Stimulated activated memory B cell treated with anti-CD40 and anti-IgM and Interleukin-4, amounts not matched to agents 10 μg/mL and 1 μg/mL and 100 μg/mL, for 72 hours (primary cell): ENCODE data around the gene SPPL3.
"Not testable (repeated sequence)": the region's sequence is repeated elsewhere in the genome, so short reads cannot be mapped to it uniquely, and the experiment has no call there.

Experiments
- ATAC-seq: fragments of 150-1000 bp; cut with Tn5 transposase; 2 replicates; pipeline ENCODE4 v1.10.0; 2021
- H3K27ac Mint-ChIP-seq: one replicate; pipeline ENCODE4 v1.8.0; 2022; ENCODE audit warnings: mild to moderate bottlenecking, mixed read lengths
- H3K27me3 Mint-ChIP-seq: one replicate; pipeline ENCODE4 v1.8.0; 2022; ENCODE audit warnings: mixed read lengths
- H3K36me3 Mint-ChIP-seq: one replicate; pipeline ENCODE4 v1.8.0; 2022; ENCODE audit warnings: mixed read lengths
- H3K4me1 Mint-ChIP-seq: one replicate; pipeline ENCODE4 v1.8.0; 2022; ENCODE audit warnings: mixed read lengths
- H3K4me3 Mint-ChIP-seq: one replicate; pipeline ENCODE4 v1.8.0; 2022; ENCODE audit warnings: mild to moderate bottlenecking, moderate library complexity, mixed read lengths
- H3K9me3 Mint-ChIP-seq: one replicate; pipeline ENCODE4 v1.8.0; 2022; ENCODE audit warnings: mixed read lengths

Gene SPPL3, protein sequence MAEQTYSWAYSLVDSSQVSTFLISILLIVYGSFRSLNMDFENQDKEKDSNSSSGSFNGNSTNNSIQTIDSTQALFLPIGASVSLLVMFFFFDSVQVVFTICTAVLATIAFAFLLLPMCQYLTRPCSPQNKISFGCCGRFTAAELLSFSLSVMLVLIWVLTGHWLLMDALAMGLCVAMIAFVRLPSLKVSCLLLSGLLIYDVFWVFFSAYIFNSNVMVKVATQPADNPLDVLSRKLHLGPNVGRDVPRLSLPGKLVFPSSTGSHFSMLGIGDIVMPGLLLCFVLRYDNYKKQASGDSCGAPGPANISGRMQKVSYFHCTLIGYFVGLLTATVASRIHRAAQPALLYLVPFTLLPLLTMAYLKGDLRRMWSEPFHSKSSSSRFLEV

DNA sequence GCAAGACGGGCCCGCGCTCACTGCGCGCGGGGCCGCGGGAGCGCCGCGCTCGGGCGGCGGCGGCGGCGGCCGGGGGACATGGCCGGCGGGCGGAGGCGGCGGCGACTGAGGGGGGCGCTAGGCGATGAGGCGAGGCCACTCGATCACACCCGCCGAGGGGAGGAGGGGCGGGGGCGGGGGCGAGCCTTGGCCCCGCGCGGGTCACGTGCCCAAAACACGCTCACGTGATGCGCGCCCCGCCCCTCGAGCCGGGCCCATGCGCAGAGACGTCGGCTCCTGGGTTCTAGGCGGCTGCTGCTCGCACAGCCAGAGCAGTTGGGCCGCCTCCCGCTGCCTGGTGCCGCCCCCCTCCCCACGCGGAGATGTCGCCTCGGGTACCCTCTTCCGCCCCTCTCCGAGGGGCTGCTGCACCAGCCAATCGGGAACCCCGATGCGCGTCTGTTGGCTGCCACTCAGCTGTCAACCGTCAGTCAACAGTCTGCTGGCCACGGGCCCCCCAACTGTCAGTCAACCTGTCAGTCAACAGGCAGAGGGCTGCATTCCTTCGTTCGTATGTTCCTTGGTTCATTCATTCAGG, at the start of gene SPPL3:
TSS of gene SPPL3 (minus strand) at position 162 of the 577 bp plus-strand sequence. CDS start 491 bp downstream, outside the sequence.
- H3K27me3 Mint-ChIP-seq = no peaks in the 10 kb centered on the region
- H3K9me3 Mint-ChIP-seq = no peaks in the 10 kb centered on the region
- H3K4me3 Mint-ChIP-seq = peak within 1 kb of the TSS; percentile 96
- peak; percentile 90 for ATAC-seq
- H3K27ac Mint-ChIP-seq = peak within 1 kb of the TSS; percentile 81
- peaks cover 36% of the 10 kb centered on the region for H3K4me1 Mint-ChIP-seq
- H3K36me3 Mint-ChIP-seq = no peaks in the 10 kb centered on the region

DNA sequence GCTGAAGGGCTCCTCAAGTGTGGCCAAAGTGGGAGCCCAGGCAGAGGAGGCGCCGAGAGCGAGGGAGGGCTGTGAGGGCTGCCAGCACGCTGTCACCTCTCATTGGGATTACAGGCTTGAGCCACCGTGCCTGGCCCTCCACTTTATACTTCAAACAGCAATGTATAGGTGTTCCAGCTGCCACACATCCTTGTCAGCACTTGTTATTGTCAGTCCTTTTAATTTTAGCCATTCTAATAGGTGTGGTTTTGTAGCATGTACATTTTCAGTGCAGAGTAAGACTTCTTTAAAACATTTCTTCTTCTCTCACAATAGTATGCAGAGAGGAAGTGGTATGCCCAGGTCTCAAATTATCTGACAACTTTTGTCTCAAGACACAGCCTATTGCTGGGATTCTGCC, 46.6 kb upstream of the SPPL3 start:
- no peak overlapping the region for H3K4me3 Mint-ChIP-seq
- no peaks in the 10 kb centered on the region for H3K4me1 Mint-ChIP-seq
- H3K27me3 Mint-ChIP-seq = no peaks in the 10 kb centered on the region
- ATAC-seq = no peak
- H3K9me3 Mint-ChIP-seq = peaks cover under 1% of the 10 kb centered on the region
- no peak overlapping the region for H3K27ac Mint-ChIP-seq
- H3K36me3 Mint-ChIP-seq = no peaks in the 10 kb centered on the region

DNA sequence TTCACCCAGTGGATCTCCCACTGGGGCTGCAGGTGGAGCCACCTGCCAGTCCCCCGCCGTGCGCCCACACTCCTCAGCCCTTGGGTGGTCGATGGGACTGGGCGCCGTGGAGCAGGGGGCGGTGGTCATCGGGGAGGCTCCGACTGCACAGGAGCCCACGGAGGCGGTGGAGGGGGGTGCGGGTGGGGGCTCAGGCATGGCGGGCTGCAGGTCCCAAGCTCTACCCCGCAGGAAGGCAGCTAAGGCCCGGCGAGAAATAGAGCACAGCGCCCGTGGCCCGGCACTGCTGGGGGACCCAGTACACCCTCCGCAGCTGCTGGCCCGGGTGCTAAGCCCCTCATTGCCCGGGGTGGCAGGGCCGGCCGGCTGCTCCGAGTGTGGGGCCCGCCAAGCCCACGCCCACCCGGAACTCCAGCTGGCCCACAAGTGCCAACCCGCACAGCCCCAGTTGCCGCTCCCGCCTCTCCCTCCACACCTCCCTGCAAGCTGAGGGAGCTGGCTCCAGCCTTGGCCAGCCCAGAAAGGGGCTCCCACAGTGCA, 46.2 kb upstream of the SPPL3 start:
- H3K27ac Mint-ChIP-seq, ATAC-seq, H3K4me3 Mint-ChIP-seq, H3K36me3 Mint-ChIP-seq, H3K9me3 Mint-ChIP-seq, H3K27me3 Mint-ChIP-seq, H3K4me1 Mint-ChIP-seq: not testable (repeated sequence)

DNA sequence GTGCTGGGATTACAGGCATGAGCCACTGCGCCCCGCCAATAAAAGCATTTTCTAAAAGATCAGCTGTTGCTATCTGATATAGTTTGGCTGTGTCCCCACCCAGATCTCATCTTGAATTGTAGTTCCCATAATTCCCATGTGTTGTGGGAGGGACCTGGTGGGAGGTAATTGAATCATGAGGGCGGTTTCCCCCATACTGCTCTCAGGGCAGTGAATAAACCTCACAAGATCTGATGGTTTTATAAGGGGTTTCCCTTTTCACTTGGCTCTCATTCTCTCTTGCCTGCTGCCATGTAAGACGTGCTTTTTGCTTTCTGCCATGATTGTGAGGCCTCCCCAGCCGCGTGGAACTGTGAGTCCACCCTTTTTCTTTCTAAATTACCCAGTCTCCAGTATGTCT, 41.4 kb upstream of the SPPL3 start:
- not testable (repeated sequence) for ATAC-seq, H3K4me1 Mint-ChIP-seq, H3K27ac Mint-ChIP-seq, H3K36me3 Mint-ChIP-seq, H3K9me3 Mint-ChIP-seq, H3K4me3 Mint-ChIP-seq, H3K27me3 Mint-ChIP-seq

DNA sequence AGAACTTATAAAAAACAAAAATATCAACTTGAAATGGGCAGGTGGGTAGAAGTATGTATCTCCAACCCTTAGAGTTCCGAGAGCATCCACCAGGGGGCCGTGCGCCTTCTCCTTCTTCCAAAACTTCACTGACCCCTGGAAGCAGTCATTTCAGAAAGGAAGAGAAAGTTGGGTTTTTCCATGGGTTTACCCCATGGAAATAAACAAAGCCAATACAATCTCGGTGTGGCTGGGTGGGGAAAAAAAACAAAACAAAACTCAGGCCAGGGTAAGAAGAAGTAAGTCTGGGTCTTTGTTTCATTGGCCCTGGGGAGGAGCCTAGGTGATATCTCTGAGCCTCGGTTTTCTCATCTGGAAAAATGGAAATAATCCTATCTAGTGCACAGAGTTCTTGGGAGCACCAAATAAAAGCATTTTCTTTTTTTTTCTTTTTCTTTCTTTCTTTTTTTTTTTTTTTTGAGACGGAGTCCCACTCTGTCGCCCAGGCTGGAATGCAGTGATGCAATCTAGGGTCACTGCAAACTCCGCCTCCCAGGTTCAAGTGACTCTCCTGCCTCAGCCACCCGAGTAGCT, 40.6 kb upstream of the SPPL3 start:
- peaks cover 3% of the 10 kb centered on the region for H3K9me3 Mint-ChIP-seq
- H3K36me3 Mint-ChIP-seq = no peaks in the 10 kb centered on the region
- peak; percentile 71 for ATAC-seq
- H3K27me3 Mint-ChIP-seq = peaks cover 5% of the 10 kb centered on the region
- no peak overlapping the region for H3K27ac Mint-ChIP-seq
- peaks cover 6% of the 10 kb centered on the region for H3K4me1 Mint-ChIP-seq
- H3K4me3 Mint-ChIP-seq = no peak overlapping the region

DNA sequence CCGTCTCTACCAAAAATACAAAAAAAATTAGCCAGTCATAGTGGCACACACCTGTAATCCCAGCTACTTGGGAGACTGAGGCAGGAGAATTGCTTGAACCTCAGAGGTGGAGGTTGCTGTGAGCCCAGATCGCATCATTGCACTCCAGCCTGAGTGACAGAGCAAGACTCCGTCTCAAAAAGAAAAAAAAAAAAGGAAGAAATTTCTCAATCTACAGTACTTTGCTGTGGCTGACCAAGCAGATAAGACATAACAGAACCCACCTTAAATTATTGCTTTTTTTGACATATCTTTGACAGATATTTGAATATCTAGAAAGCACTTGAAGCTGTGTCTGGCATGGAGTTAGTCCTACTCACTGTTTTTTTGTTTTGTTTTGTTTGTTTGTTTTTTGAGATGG, 39.3 kb upstream of the SPPL3 start:
- peaks cover 3% of the 10 kb centered on the region for H3K9me3 Mint-ChIP-seq
- no peaks in the 10 kb centered on the region for H3K36me3 Mint-ChIP-seq
- H3K27ac Mint-ChIP-seq = no peak overlapping the region
- peaks cover 10% of the 10 kb centered on the region for H3K27me3 Mint-ChIP-seq
- ATAC-seq = no peak
- H3K4me3 Mint-ChIP-seq = no peak overlapping the region
- peaks cover 6% of the 10 kb centered on the region for H3K4me1 Mint-ChIP-seq

DNA sequence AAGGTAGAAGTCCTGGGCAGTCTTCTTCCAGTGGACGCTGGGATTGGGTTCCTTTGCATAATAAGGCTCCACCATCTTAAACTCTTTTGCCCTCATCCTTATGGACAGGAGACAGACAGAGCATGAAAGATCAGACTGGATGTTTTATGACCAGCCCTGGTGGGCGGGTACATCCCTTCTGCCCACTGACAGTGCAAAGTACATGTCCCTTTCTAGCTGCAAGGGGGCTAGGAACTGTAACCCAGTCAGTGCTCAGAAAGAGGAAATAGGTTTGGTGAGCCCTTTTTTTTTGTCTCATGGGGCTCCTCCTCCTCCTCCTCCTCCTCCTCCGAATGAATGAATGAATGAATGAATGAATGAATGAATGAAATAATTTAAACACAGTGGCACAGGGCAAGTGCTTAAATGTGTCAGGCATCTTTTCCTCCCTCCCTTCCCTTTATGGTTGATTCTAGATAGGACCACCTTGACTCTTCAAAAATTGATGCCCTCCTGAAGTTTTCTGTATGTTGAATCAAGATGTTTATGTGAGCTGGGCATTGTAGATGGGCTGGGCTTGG, 37.8 kb upstream of the SPPL3 start:
- H3K27ac Mint-ChIP-seq = no peak overlapping the region
- H3K4me1 Mint-ChIP-seq = peaks cover 6% of the 10 kb centered on the region
- peaks cover 3% of the 10 kb centered on the region for H3K9me3 Mint-ChIP-seq
- no peak overlapping the region for H3K4me3 Mint-ChIP-seq
- no peak for ATAC-seq
- H3K27me3 Mint-ChIP-seq = peaks cover 26% of the 10 kb centered on the region
- H3K36me3 Mint-ChIP-seq = no peaks in the 10 kb centered on the region

DNA sequence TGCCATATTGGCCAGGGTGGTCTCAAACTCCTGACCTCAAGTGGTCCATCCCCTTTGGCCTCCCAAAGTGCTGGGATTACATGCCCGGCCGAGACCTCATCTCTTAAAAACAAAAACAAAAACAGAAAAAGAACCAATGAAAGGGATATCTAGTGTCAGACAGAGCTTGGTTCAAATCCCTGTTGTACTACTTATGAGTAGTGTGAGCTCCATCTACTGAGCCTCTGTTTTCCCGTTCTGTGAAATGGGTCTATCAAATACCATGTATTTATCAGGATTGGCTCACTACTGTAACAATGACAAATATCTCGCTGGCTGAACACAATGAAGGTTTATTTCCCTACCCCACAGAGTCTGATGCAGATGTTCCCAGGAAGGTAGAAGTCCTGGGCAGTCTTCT, 37.3 kb upstream of the SPPL3 start:
- peaks cover 31% of the 10 kb centered on the region for H3K27me3 Mint-ChIP-seq
- H3K36me3 Mint-ChIP-seq = no peaks in the 10 kb centered on the region
- no peak for ATAC-seq
- H3K4me1 Mint-ChIP-seq = peaks cover 10% of the 10 kb centered on the region
- peaks cover 3% of the 10 kb centered on the region for H3K9me3 Mint-ChIP-seq
- H3K4me3 Mint-ChIP-seq = no peak overlapping the region
- H3K27ac Mint-ChIP-seq = no peak overlapping the region

DNA sequence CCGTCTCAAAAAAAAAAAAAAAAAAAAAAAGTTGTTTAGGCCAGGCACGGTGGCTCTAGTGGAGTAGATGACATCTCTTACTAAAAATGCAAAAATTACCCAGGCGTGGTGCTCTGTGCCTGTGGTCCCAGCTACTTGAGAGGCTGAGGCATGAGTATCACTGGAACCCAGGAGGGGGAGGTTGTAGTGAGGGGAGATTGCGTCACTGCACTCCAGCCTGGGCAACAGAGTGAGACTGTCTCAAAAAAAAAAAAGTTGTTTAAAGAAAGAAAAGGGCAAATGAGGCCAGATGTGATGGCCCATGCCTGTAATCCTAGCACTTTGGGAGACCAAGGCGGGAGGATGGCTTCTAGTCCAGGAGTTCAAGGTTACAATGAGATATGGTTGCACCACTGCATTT, 36.6 kb upstream of the SPPL3 start:
- Mint-ChIP-seq H3K27ac (no peak overlapping the region), H3K36me3 (no peaks in the 10 kb centered on the region), H3K27me3 (peaks cover 37% of the 10 kb centered on the region), H3K4me1 (peaks cover 16% of the 10 kb centered on the region), H3K4me3 (no peak overlapping the region), H3K9me3 (peaks cover 3% of the 10 kb centered on the region)
- no peak for ATAC-seq

DNA sequence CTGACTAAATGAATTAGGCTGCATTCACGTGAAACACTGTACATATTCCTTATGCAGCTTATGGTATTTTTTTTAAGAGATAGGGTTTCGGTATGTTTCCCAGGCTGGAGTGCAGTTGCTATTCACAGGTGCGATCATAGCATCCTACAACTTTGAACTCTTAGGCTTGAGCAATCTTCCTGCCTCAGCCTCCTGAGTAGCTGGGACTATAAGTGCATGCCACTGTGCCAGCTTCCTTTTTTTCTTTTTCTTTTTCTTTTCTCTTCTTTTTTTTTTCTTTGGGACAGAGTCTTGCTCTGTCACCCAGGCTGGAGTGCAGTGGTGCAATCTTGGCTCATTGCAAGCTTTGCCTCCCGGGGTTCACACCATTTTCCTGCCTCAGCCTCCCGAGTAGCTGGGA, 35.8 kb upstream of the SPPL3 start:
- H3K9me3 Mint-ChIP-seq = no peaks in the 10 kb centered on the region
- no peak for ATAC-seq
- peaks cover 44% of the 10 kb centered on the region for H3K27me3 Mint-ChIP-seq
- H3K27ac Mint-ChIP-seq = no peak overlapping the region
- H3K36me3 Mint-ChIP-seq = no peaks in the 10 kb centered on the region
- H3K4me3 Mint-ChIP-seq = no peak overlapping the region
- H3K4me1 Mint-ChIP-seq = peaks cover 16% of the 10 kb centered on the region

DNA sequence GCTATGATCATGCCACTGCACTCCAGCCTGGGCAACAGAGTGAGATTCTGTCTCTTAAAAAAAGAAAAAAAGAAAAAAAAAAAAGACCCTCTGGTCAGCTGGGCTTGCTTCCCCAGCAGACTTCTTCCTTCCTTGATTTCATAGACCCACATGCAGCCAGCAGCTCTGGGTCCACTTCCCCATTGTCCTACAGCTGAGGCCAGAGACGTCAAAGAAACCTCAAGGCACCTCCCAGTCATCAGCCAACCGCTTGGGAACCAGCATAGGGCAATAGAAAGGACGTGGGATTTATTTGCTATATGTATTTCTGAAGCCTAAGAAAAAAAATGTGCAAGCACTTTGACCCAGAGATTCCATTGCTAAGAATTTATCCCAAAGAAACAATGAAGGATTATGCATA, 35.4 kb upstream of the SPPL3 start:
- ATAC-seq = no peak
- Mint-ChIP-seq H3K9me3 (no peaks in the 10 kb centered on the region), H3K27me3 (peaks cover 46% of the 10 kb centered on the region), H3K36me3 (no peaks in the 10 kb centered on the region), H3K4me3 (no peak overlapping the region), H3K4me1 (peaks cover 11% of the 10 kb centered on the region), H3K27ac (no peak overlapping the region)

DNA sequence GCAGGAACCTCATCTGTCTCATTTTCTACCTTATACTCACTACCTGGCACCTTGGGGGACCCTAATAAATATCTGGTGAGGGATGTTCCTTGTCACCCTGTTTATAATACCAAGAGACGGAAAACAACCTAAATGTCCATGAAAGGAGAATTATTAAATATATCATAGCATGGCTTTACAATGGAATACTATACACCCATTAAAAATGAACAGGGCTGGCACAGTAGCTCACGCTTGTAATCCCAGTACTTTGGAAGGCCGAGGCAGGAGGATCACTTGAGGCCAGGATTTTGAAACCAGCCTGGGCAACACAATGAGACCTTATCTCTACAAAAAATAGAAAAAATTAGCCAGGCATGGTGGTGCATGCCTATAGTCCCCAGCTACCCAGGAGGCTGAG, 34.3 kb upstream of the SPPL3 start:
- H3K4me3 Mint-ChIP-seq = no peak overlapping the region
- peaks cover 9% of the 10 kb centered on the region for H3K4me1 Mint-ChIP-seq
- ATAC-seq = no peak
- peaks cover 46% of the 10 kb centered on the region for H3K27me3 Mint-ChIP-seq
- H3K36me3 Mint-ChIP-seq = no peaks in the 10 kb centered on the region
- no peak overlapping the region for H3K27ac Mint-ChIP-seq
- H3K9me3 Mint-ChIP-seq = no peaks in the 10 kb centered on the region

DNA sequence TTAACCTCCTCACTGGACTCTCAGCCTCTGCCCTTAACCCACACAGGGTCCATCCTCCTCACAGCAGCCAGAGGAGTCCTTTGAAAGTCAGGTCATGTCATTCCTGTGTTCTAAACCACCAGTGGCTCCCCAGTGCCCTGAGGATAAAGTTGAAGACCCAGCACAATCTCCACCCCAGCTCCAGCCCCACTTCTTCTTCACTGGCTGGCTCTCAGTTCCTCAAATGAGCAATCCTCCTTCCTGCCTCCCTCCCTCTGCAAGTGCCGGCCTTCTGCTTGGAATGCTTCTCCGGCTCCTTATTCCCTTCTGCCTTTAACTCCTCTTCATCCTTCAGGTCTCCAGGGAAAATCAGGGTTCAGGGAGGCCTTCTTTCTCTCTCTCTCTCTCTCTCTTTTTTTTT, 32.0 kb upstream of the SPPL3 start:
- Mint-ChIP-seq H3K4me1 (peaks cover 9% of the 10 kb centered on the region), H3K4me3 (no peak overlapping the region), H3K9me3 (no peaks in the 10 kb centered on the region), H3K27me3 (peaks cover 41% of the 10 kb centered on the region), H3K36me3 (no peaks in the 10 kb centered on the region), H3K27ac (peak overlapping the region; percentile 37)
- no peak for ATAC-seq

DNA sequence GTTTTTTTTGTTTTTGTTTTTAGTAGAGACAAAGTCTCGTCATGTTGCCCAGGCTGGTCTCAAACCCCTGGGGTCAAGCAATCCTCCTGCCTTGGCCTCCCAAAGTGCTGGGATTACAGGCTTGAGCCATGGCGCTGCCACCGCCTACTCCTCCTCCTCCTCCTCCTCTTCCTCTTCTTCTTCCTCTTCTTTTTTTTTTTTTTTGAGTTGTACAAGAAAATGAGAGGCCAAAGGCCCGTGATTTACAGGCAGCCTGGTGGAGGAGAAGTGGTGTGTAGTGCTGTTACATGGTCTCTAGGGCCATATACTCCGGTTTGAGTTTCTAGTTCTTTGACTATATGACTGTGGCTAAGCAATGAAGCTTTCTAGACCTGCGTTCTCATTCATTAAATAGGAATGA, 29.6 kb upstream of the SPPL3 start:
- Mint-ChIP-seq H3K4me1 (peaks cover 9% of the 10 kb centered on the region), H3K36me3 (no peaks in the 10 kb centered on the region), H3K4me3 (no peak overlapping the region), H3K27ac (no peak overlapping the region), H3K9me3 (no peaks in the 10 kb centered on the region), H3K27me3 (peaks cover 39% of the 10 kb centered on the region)
- ATAC-seq = no peak

DNA sequence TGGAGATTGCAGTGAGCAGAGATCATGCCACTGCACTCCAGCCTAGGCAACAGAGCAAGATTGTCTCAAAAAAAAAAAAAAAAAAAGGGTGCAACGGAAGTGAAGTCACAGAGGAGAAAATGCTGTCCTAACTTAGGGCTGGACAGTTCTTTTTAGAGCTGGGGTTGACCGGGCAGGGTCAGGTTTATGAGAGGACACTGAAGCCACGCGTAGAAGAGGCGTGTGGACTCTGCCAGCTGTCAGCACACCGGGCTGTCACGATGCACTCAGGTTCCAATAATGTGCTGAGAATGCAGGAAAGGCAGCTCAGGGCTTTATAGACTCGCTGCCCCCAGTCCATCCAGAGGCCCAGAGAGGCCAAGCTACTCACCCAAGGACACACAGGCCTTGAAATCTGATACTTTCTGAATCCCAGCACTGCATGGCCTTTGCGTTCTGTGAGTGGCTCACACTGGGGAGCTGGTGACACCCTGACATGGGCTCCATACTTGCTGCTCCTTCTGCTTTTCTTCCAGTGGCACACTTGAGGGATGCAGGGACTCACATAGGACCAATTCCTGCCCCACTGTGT, 28.9 kb upstream of the SPPL3 start:
- H3K27me3 Mint-ChIP-seq = peaks cover 31% of the 10 kb centered on the region
- no peak overlapping the region for H3K27ac Mint-ChIP-seq
- no peaks in the 10 kb centered on the region for H3K36me3 Mint-ChIP-seq
- no peak overlapping the region for H3K4me3 Mint-ChIP-seq
- H3K9me3 Mint-ChIP-seq = no peaks in the 10 kb centered on the region
- peaks cover 9% of the 10 kb centered on the region for H3K4me1 Mint-ChIP-seq
- ATAC-seq = no peak
